K562 (cell line): Measurements from ENCODE around the gene HS3ST5. TPM values are rescaled to one million over a fixed set of nuclear protein-coding genes. Genes with fewer than 3 reads are reported as not detected.

ENCODE experiments used
- ATAC-seq: fragments of 200-7000 bp; cut with Tn5 transposase; 3 replicates; pipeline ENCODE4 v1.9.1; 2020; ENCODE audit warnings: moderate library complexity
- BruUV-seq: library from RNA; stranded (reverse); fragments of 400-500 nt; replicated peaks from 2 replicates; lab custom pipeline; 2021; lab: Mats Ljungman, UMichigan
- CTCF ChIA-PET: fragments of 300-600 bp; formaldehyde crosslinking; extraction: SDS; loops from one replicate; lab custom pipeline; 2021; ENCODE audit warnings: low intra/inter-chr PET ratio; lab: Yijun Ruan, JAX
- POLR2A ChIA-PET: fragments of 300-600, 350-650 bp; sonication (Branson Sonifier 250); formaldehyde crosslinking; extraction: SDS; loops from one replicate; lab custom pipeline; 2021; ENCODE audit warnings: antibody characterized with exemption, inconsistent platforms; lab: Yijun Ruan, JAX
- DNase-seq, 4 experiments: peaks; one replicate each; pipeline versions ENCODE4 v3.0.0 to v3.0.0-alpha.2; 2011 to 2018; ENCODE audit warnings: low spot score in 3 of 4, mixed read lengths in 3 of 4; ENCODE audit errors: extremely low read depth in 1 of 4
- FAIRE-seq: peaks from 2 replicates; lab custom pipeline; 2011; peaks lifted over from hg19 to GRCh38; lab: Jason Lieb, UNC
- H2AFZ ChIP-seq: 2 replicates; pipeline ENCODE4 v1.6.0; 2011; ENCODE audit warnings: low read depth, low read length, control low read depth, inconsistent platforms
- H3K27ac ChIP-seq: fragments of 200-600 bp; 3 replicates; pipeline ENCODE4 v1.8.0; 2011; ENCODE audit warnings: low read depth, mild to moderate bottlenecking, control low read depth, inconsistent platforms, low read length, moderate library complexity, mixed read lengths; ENCODE audit errors: extremely low read depth
- H3K27me3 ChIP-seq, 2 experiments: fragments of 300-600 bp in 1 of 2; 2 replicates in 1 of 2; 3 replicates in 1 of 2; pipeline versions ENCODE4 v1.6.0 to v1.8.0; 2011; ENCODE audit warnings: inconsistent platforms in 2 of 2, low read length in 2 of 2, mild to moderate bottlenecking in 1 of 2, mixed read lengths in 1 of 2, moderate library complexity in 1 of 2; ENCODE audit not compliant: control insufficient read depth in 2 of 2, insufficient read depth in 2 of 2
- H3K36me3 ChIP-seq: fragments of 300-600 bp; 3 replicates; pipeline ENCODE4 v1.8.0; 2011; ENCODE audit warnings: mild to moderate bottlenecking, low read length, inconsistent platforms; ENCODE audit not compliant: control insufficient read depth, insufficient read depth
- H3K4me1 ChIP-seq, 2 experiments: fragments of 200-600 bp in 1 of 2; replicated peaks in 1 of 2; 2 replicates in 1 of 2; 3 replicates in 1 of 2; pipeline versions ENCODE4 v1.5.1 to v1.8.0; 2011; ENCODE audit warnings: inconsistent platforms in 2 of 2, low read length in 2 of 2, mild to moderate bottlenecking in 1 of 2, mixed read lengths in 1 of 2, moderate library complexity in 1 of 2; ENCODE audit not compliant: control insufficient read depth in 2 of 2, insufficient read depth in 2 of 2
- H3K4me2 ChIP-seq: 2 replicates; pipeline ENCODE4 v1.6.1; 2011; ENCODE audit warnings: low read length, control low read depth, inconsistent platforms, mixed read lengths; ENCODE audit not compliant: insufficient read depth
- H3K4me3 ChIP-seq: fragments of 200-600 bp; sonication (generic), shearing (Covaris generic); 2 replicates; pipeline ENCODE4 v1.5.1; 2016; ENCODE audit warnings: control low read depth, inconsistent platforms
- H3K79me2 ChIP-seq: fragments of 200-600 bp; 3 replicates; pipeline ENCODE4 v1.8.0; 2011; ENCODE audit warnings: low read length, inconsistent platforms; ENCODE audit not compliant: control insufficient read depth, insufficient read depth
- H3K9ac ChIP-seq, 2 experiments: 2 replicates each; pipeline versions ENCODE4 v1.6.0 to v1.6.1; 2011; ENCODE audit warnings: low read depth in 2 of 2, low read length in 2 of 2, control low read depth in 1 of 2, inconsistent platforms in 1 of 2, mild to moderate bottlenecking in 1 of 2, mixed read lengths in 1 of 2; ENCODE audit not compliant: insufficient read depth in 1 of 2
- H3K9me1 ChIP-seq: one replicate; pipeline ENCODE4 v1.6.0; 2011; ENCODE audit warnings: inconsistent platforms, mild to moderate bottlenecking, low read length, moderate library complexity; ENCODE audit not compliant: control insufficient read depth, insufficient read depth
- H3K9me3 ChIP-seq: replicated peaks from 2 replicates; pipeline ENCODE4 v1.5.1; 2011; ENCODE audit warnings: low read depth, low read length, inconsistent platforms; ENCODE audit not compliant: control insufficient read depth, insufficient read depth
- H4K20me1 ChIP-seq: replicated peaks from 2 replicates; pipeline ENCODE4 v1.6.1; 2011; ENCODE audit warnings: low read length, inconsistent platforms, mixed read lengths; ENCODE audit not compliant: control insufficient read depth, insufficient read depth
- ARID2 ChIP-seq: fragments of 450-650 bp; IDR thresholded peaks from 2 replicates; pipeline ENCODE4 v1.6.1; 2017; ENCODE audit warnings: antibody characterized with exemption, mild to moderate bottlenecking
- BRD4 ChIP-seq: fragments of 200-600 bp; sonication (generic); IDR thresholded peaks from 2 replicates; pipeline ENCODE4 v1.6.1; 2017; ENCODE audit warnings: inconsistent platforms
- CBX8 ChIP-seq: fragments of 200-600 bp; sonication (generic); IDR thresholded peaks from 2 replicates; pipeline ENCODE4 v1.6.1; 2012; ENCODE audit warnings: borderline replicate concordance, mixed run types, low read depth, mild to moderate bottlenecking, moderate library complexity, mixed read lengths, low read length, control low read depth, inconsistent platforms; ENCODE audit not compliant: poor library complexity, severe bottlenecking; ENCODE audit errors: extremely low read depth
- CHD1 ChIP-seq: fragments of 200-600 bp; sonication (generic); IDR thresholded peaks from one replicate; pipeline ENCODE4 v1.6.1; 2012; ENCODE audit warnings: mild to moderate bottlenecking, moderate library complexity, low read length, inconsistent platforms
- ELF2 ChIP-seq: fragments of 250-450 bp; sonication (Bioruptor Pico); IDR thresholded peaks from 2 replicates; pipeline ENCODE4 v1.5.0; 2021; ENCODE audit warnings: mild to moderate bottlenecking
- ELF4 ChIP-seq: fragments of 450-650 bp; formaldehyde crosslinking; IDR thresholded peaks from 2 replicates; pipeline ENCODE4 v1.4.0; 2022; ENCODE audit warnings: missing genetic modification characterization
- ESRRA ChIP-seq: fragments of 450-650 bp; IDR thresholded peaks from 2 replicates; pipeline ENCODE4 v1.6.1; 2014; ENCODE audit warnings: low read depth, mild to moderate bottlenecking, moderate library complexity, borderline replicate concordance
- GATAD2A ChIP-seq: fragments of 450-650 bp; IDR thresholded peaks from 2 replicates; pipeline ENCODE4 v1.6.1; 2017
- KLF10 ChIP-seq: fragments of 250-450 bp; sonication (Bioruptor Pico); IDR thresholded peaks from 2 replicates; pipeline ENCODE4 v1.6.1; 2021; ENCODE audit warnings: matching md5 sums
- NFE2L1 ChIP-seq: fragments of 450-650 bp; IDR thresholded peaks from 2 replicates; pipeline ENCODE4 v1.6.1; 2016; ENCODE audit warnings: missing genetic modification characterization, low read depth, mild to moderate bottlenecking, missing compliant biosample characterization, moderate library complexity, borderline replicate concordance
- NFYB ChIP-seq: IDR thresholded peaks from 2 replicates; pipeline ENCODE4 v1.6.1; 2011; ENCODE audit warnings: mild to moderate bottlenecking, moderate library complexity; ENCODE audit not compliant: insufficient read length; ENCODE audit errors: extremely low read depth
- PHTF2 ChIP-seq: fragments of 250-450 bp; sonication (Bioruptor Pico); IDR thresholded peaks from 2 replicates; pipeline ENCODE4 v1.5.0; 2021; ENCODE audit warnings: mild to moderate bottlenecking
- POLR2B ChIP-seq: fragments of 450-650 bp; IDR thresholded peaks from 2 replicates; pipeline ENCODE4 v1.6.1; 2018; ENCODE audit warnings: low read depth; ENCODE audit not compliant: partially characterized antibody
- PRPF4 ChIP-seq: fragments of 200-400 bp; formaldehyde crosslinking; IDR thresholded peaks from one replicate; pipeline ENCODE4 v1.6.1; 2017; ENCODE audit warnings: low read length, low read depth, mild to moderate bottlenecking; ENCODE audit not compliant: insufficient read depth, poor library complexity, severe bottlenecking
- RNF2 ChIP-seq: sonication (generic); IDR thresholded peaks from 2 replicates; pipeline ENCODE4 v1.6.1; 2016
- ZKSCAN1 ChIP-seq: fragments of 150-350 bp; IDR thresholded peaks from 2 replicates; pipeline ENCODE4 v1.6.1; 2016; ENCODE audit warnings: low read depth, low read length
- ZNF184 ChIP-seq: sonication (generic); formaldehyde crosslinking; IDR thresholded peaks from 2 replicates; pipeline ENCODE4 v1.5.0; 2020; ENCODE audit warnings: missing genetic modification reagents
- WGBS: fragments of 100-300 bp; shearing (Covaris generic); methylation state at CpG from one replicate; pipeline ENCODE4 v1.1.6; 2016; ENCODE audit warnings: low coverage, mixed read lengths; ENCODE audit not compliant: insufficient coverage; ENCODE audit errors: missing lambda C conversion rate; 5-methylcytosine and 5-hydroxymethylcytosine counted together
- in situ Hi-C: fragments of 300-500 bp; cut with MboI; formaldehyde crosslinking; loops from 4 replicates; pipeline ENCODE4 v1.15.0; 2018; ENCODE audit warnings: inconsistent platforms, mixed read lengths
- intact Hi-C: fragments of 100-400 bp; cut with micrococcal nuclease; formaldehyde crosslinking; loops from 2 replicates; pipeline ENCODE4 v1.14.2; 2022
- polyA plus RNA-seq, 8 experiments: library from polyadenylated mRNA; depleted of rRNA in 4 of 8; stranded (reverse) in 5 of 8; unstranded in 3 of 8; fragments of >200 nt; fragmentation: Nextera tagmentation in 2 of 8; fragmentation: Illumina TruSeq in 1 of 8; extraction: Ambion mirVana in 2 of 8; extraction: Trizol in 1 of 8; gene quantifications; 2 replicates each; pipeline versions ENCODE4 v1.2.1 to v1.2.3, GENCODE V29; 2011 to 2014; ENCODE audit warnings: inconsistent platforms in 1 of 8, missing spikeins in 1 of 8
- total RNA-seq, 7 experiments: library from RNA; depleted of rRNA in 6 of 7; stranded (reverse); fragments of >200 nt in 6 of 7; fragmentation: Illumina TruSeq in 2 of 7; extraction: Trizol in 2 of 7; gene quantifications; 2 replicates each; pipeline versions ENCODE4 v1.2.1 to v1.2.3, GENCODE V29; 2011 to 2021; ENCODE audit warnings: low replicate concordance in 1 of 7
- TF ChIP-seq, protein P1 (sequence below): sonication (generic); formaldehyde crosslinking; IDR thresholded peaks from 2 replicates; pipeline ENCODE4 v1.9.0; 2022; ENCODE audit warnings: mild to moderate bottlenecking, missing genetic modification reagents
- TF ChIP-seq, protein P2 (sequence below): fragments of 250-450 bp; sonication (Bioruptor Pico); IDR thresholded peaks from 2 replicates; pipeline ENCODE4 v1.8.0; 2022; ENCODE audit warnings: moderate library complexity, mild to moderate bottlenecking, inconsistent platforms
- TF ChIP-seq, protein P3 (sequence below): fragments of 250-450 bp; sonication (Bioruptor Pico); IDR thresholded peaks from 2 replicates; pipeline ENCODE4 v1.8.0; 2021; ENCODE audit warnings: borderline replicate concordance, mild to moderate bottlenecking, moderate library complexity; ENCODE audit not compliant: poor library complexity, severe bottlenecking

Gene HS3ST5
- total and polyA plus RNA-seq, 9 of the 15 experiments (the other 6 are each of a cell fraction or from before 2014, with no cell fraction given) = not detected

DNA sequence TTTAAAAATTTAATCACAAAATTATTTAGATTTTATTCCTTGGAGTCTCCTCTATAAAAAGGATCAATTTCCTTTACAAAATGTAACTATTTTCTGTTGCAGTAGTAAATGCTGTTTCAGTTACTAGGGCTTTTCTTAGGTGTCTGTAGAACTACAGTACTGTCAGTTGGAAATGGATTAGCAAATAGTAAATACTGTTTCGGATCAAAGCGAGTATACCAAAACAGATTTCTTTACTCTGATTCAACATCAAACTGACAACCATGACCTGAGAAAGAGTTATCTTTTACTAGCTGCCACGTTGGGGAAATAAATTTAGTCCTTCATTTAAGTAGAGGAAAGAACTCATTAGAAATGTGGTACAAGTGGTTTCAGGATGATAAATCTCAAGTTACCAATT is 172.5 kb downstream of the HS3ST5 start:
- intact Hi-C loops (no loop called here), in situ Hi-C loops (no loop called here)
- ATAC-seq = no peak
- Histone ChIP-seq H3K36me3 (no peaks in the 10 kb centered on the region), H3K9me1 (no peaks in the 10 kb centered on the region), H4K20me1 (no peaks in the 10 kb centered on the region), H3K4me3 (no peak overlapping the region), H3K9ac (no peak overlapping the region), H2AFZ (no peak overlapping the region), H3K27me3 (no peaks in the 10 kb centered on the region), H3K9me3 (no peaks in the 10 kb centered on the region), H3K4me2 (no peak overlapping the region), H3K79me2 (no peaks in the 10 kb centered on the region), H3K27ac (no peak overlapping the region), H3K4me1 (no peaks in the 10 kb centered on the region)
- ChIA-PET POLR2A (no interaction called here), CTCF (no interaction called here)
- TF ChIP-seq ZNF184 (CRISPR knock-in tag) (no peak), ZKSCAN1 (no peak), ELF4 (CRISPR knock-in tag) (no peak), GATAD2A (no peak), PRPF4 (no peak), BRD4 (no peak), CHD1 (no peak), ESRRA (no peak), ARID2 (no peak), CBX8 (no peak), KLF10 (no peak), POLR2B (no peak), NFE2L1 (tag) (no peak), ELF2 (no peak), PHTF2 (no peak), RNF2 (no peak), NFYB (no peak)
- TF ChIP-seq, protein P1, sequence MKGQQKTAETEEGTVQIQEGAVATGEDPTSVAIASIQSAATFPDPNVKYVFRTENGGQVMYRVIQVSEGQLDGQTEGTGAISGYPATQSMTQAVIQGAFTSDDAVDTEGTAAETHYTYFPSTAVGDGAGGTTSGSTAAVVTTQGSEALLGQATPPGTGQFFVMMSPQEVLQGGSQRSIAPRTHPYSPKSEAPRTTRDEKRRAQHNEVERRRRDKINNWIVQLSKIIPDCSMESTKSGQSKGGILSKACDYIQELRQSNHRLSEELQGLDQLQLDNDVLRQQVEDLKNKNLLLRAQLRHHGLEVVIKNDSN = no peak
- TF ChIP-seq, protein P2, sequence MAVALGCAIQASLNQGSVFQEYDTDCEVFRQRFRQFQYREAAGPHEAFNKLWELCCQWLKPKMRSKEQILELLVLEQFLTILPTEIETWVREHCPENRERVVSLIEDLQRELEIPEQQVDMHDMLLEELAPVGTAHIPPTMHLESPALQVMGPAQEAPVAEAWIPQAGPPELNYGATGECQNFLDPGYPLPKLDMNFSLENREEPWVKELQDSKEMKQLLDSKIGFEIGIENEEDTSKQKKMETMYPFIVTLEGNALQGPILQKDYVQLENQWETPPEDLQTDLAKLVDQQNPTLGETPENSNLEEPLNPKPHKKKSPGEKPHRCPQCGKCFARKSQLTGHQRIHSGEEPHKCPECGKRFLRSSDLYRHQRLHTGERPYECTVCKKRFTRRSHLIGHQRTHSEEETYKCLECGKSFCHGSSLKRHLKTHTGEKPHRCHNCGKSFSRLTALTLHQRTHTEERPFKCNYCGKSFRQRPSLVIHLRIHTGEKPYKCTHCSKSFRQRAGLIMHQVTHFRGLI = no peak
- TF ChIP-seq, protein P3, sequence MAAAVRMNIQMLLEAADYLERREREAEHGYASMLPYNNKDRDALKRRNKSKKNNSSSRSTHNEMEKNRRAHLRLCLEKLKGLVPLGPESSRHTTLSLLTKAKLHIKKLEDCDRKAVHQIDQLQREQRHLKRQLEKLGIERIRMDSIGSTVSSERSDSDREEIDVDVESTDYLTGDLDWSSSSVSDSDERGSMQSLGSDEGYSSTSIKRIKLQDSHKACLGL (CRISPR knock-in tag) = no peak
- BruUV-seq = no TSS peak
- DNase-seq = no peak
- no peak for FAIRE-seq
- WGBS = 0% methylated on average over 3 of the region's 3 CpGs
